ENCODE measurements around the gene ADGRG2. TPM values are rescaled to one million over a fixed set of nuclear protein-coding genes. Genes with fewer than 3 reads are reported as not detected.

ADGRG2 gene
- total RNA-seq, 2 donors from 2014 or later, result 0.10 to 0.24 TPM

- no peak overlapping the region for H3K4me3 ChIP-seq
- no peaks in the 10 kb centered on the region for H3K36me3 ChIP-seq
- no peak for TF ChIP-seq CTCF (IDR thresholded peaks at IDR 0.05)
- H3K4me1 ChIP-seq, result no peaks in the 10 kb centered on the region
- intact Hi-C loops (cut with DNase I), result no loop called here
- H3K27ac ChIP-seq, result no peak overlapping the region
- H3K27me3 ChIP-seq, result no peaks in the 10 kb centered on the region
- H3K9ac ChIP-seq (ENCODE audit: low read depth in 2 of 2, low read length in 2 of 2), result no peak overlapping the region
- no peak for DNase-seq
- H3K9me3 ChIP-seq, result no peaks in the 10 kb centered on the region
Observed at GRCh38 chrX:18997916-18998315, 124.4 kb downstream of the ADGRG2 start.

- H3K36me3 ChIP-seq, result no peaks in the 10 kb centered on the region
- intact Hi-C loops (cut with DNase I), result no loop called here
- H3K9ac ChIP-seq (ENCODE audit: low read depth in 2 of 2, low read length in 2 of 2), result no peak overlapping the region
- H3K4me3 ChIP-seq, result no peak overlapping the region
- H3K4me1 ChIP-seq, result no peaks in the 10 kb centered on the region
- no peak for TF ChIP-seq CTCF (IDR thresholded peaks at IDR 0.05)
- H3K27ac ChIP-seq, result no peak overlapping the region
- no peaks in the 10 kb centered on the region for H3K9me3 ChIP-seq
- no peaks in the 10 kb centered on the region for H3K27me3 ChIP-seq
- DNase-seq, result no peak
Observed at GRCh38 chrX:18996536-18996935, 125.7 kb downstream of the ADGRG2 start.

- Histone ChIP-seq H3K27ac (no peak overlapping the region), H3K4me1 (no peaks in the 10 kb centered on the region), H3K27me3 (no peaks in the 10 kb centered on the region), H3K9me3 (no peaks in the 10 kb centered on the region), H3K4me3 (no peak overlapping the region), H3K36me3 (no peaks in the 10 kb centered on the region), H3K9ac (ENCODE audit: low read depth in 2 of 2, low read length in 2 of 2) (no peak overlapping the region)
- DNase-seq, result no peak
- TF ChIP-seq CTCF (IDR thresholded peaks at IDR 0.05), result no peak
- intact Hi-C loops (cut with DNase I), result no loop called here
Observed at GRCh38 chrX:18995221-18995620, 127.0 kb downstream of the ADGRG2 start.

GRCh38 chrX:18994713-18995112, 127.6 kb downstream of the ADGRG2 start:
- intact Hi-C loops (cut with DNase I), result no loop called here
- no peak for TF ChIP-seq CTCF (IDR thresholded peaks at IDR 0.05)
- no peaks in the 10 kb centered on the region for H3K36me3 ChIP-seq
- H3K9me3 ChIP-seq, result no peaks in the 10 kb centered on the region
- no peak overlapping the region for H3K4me3 ChIP-seq
- no peak overlapping the region for H3K9ac ChIP-seq (ENCODE audit: low read depth in 2 of 2, low read length in 2 of 2)
- no peak overlapping the region for H3K27ac ChIP-seq
- no peaks in the 10 kb centered on the region for H3K27me3 ChIP-seq
- no peaks in the 10 kb centered on the region for H3K4me1 ChIP-seq
- DNase-seq, result no peak

- peak; percentile 28 for DNase-seq
- Histone ChIP-seq H3K9me3 (no peaks in the 10 kb centered on the region), H3K27ac (no peak overlapping the region), H3K9ac (ENCODE audit: low read depth in 2 of 2, low read length in 2 of 2) (no peak overlapping the region), H3K36me3 (no peaks in the 10 kb centered on the region), H3K4me1 (no peaks in the 10 kb centered on the region), H3K4me3 (no peak overlapping the region), H3K27me3 (no peaks in the 10 kb centered on the region)
- TF ChIP-seq CTCF (IDR thresholded peaks at IDR 0.05), result no peak
- intact Hi-C loops (cut with DNase I), result no loop called here
Observed at GRCh38 chrX:18992829-18993228, 129.4 kb downstream of the ADGRG2 start.

- no peak for TF ChIP-seq CTCF (IDR thresholded peaks at IDR 0.05)
- intact Hi-C loops (cut with DNase I), result no loop called here
- Histone ChIP-seq H3K36me3 (no peaks in the 10 kb centered on the region), H3K4me1 (no peaks in the 10 kb centered on the region), H3K9me3 (no peaks in the 10 kb centered on the region), H3K4me3 (peak overlapping the region; percentile 54), H3K27me3 (no peaks in the 10 kb centered on the region), H3K9ac (ENCODE audit: low read depth in 2 of 2, low read length in 2 of 2) (peak overlapping the region; percentile 33 to 55), H3K27ac (peak overlapping the region; percentile 87)
- DNase-seq, result no peak
Observed at GRCh38 chrX:18985186-18985435, 137.2 kb downstream of the ADGRG2 start.
